Psoas muscle (tissue), 8 donors: ENCODE data around the gene SPDYC. TPM values are rescaled to one million over a fixed set of nuclear protein-coding genes. Genes with fewer than 3 reads are reported as not detected.

Source experiments
- ATAC-seq, 4 donors: fragments of 200-7000 bp; cut with Tn5 transposase; one replicate each; pipeline ENCODE4 v1.9.1; 2020; ENCODE audit warnings: moderate library complexity in 3 of 4, mild to moderate bottlenecking in 2 of 4
- DNase-seq, 2 donors: peaks; one replicate each; pipeline ENCODE4 v3.0.0-alpha.2; 2020
- H3K27ac ChIP-seq: fragments of 200-600 bp; one replicate; pipeline ENCODE4 v1.8.0; 2022
- H3K27me3 ChIP-seq, 3 donors: fragments of 200-600 bp in 1 of 3; one replicate each; pipeline versions ENCODE4 v1.6.1 to v1.8.0; 2013 to 2022; ENCODE audit warnings: low read length in 2 of 3, mild to moderate bottlenecking in 2 of 3, moderate library complexity in 1 of 3; ENCODE audit not compliant: insufficient read depth in 3 of 3
- H3K36me3 ChIP-seq, 2 donors: fragments of 200-600 bp in 1 of 2; one replicate each; pipeline versions ENCODE4 v1.6.1 to v1.8.0; 2013 to 2022; ENCODE audit warnings: low read depth in 1 of 2, mild to moderate bottlenecking in 1 of 2, moderate library complexity in 1 of 2; ENCODE audit not compliant: insufficient read depth in 1 of 2
- H3K4me1 ChIP-seq: fragments of 200-600 bp; one replicate; pipeline ENCODE4 v1.8.0; 2022
- H3K4me3 ChIP-seq: fragments of 200-600 bp; one replicate; pipeline ENCODE4 v1.8.0; 2022; ENCODE audit warnings: mild to moderate bottlenecking
- H3K9me3 ChIP-seq: fragments of 200-600 bp; one replicate; pipeline ENCODE4 v1.8.0; 2022
- CTCF ChIP-seq: fragments of 200-600 bp; IDR thresholded peaks from one replicate; pipeline ENCODE4 v1.8.0; 2022; ENCODE audit warnings: antibody characterized with exemption
- WGBS, 3 donors: extraction: QIAGEN DNeasy Blood & Tissue Kit; methylation state at CpG; one replicate each; pipeline versions ENCODE4 v1.1.6 to v1.1.7; 2013; 5-methylcytosine and 5-hydroxymethylcytosine counted together
- intact Hi-C, 2 donors: fragments of 100-400 bp; cut with DNase I; formaldehyde crosslinking; loops; one replicate each; pipeline versions ENCODE4 v1.11.0 to v1.14.2; 2022
- polyA plus RNA-seq, 3 donors: library from polyadenylated mRNA; stranded (reverse); fragments of 200-250 nt; gene quantifications; one replicate each; pipeline ENCODE4 v1.2.3, GENCODE V29; 2013
- total RNA-seq, 4 donors: library from RNA; stranded (reverse); fragmentation: NEBNext Ultra II Directional in 2 of 4; extraction: Animal tissue kit (Norgen Biotek cat#: 25700) in 2 of 4; gene quantifications; one replicate each; pipeline versions ENCODE4 v1.2.1 to v1.2.4, GENCODE V29; 2021 to 2023
- donor health status: healthy with polysubstance abuse.
- donor health status: DM: no; HTN: no; CAD: no; lungs with moderate emphysema.
- donor health status: Bipolar disorder and iron deficiency.
- donor health status: healthy.
- donor health status: DM: yes; HTN: yes; CAD: no.
- donor health status: DM: no; HTN: no; CAD: no.
- donor health status: DM: no; HTN: no; CAD: no.
- donor health status: DM: yes; HTN: yes; CAD: no.

Gene SPDYC
- total and polyA plus RNA-seq, 7 donors = not detected

- H3K4me1 ChIP-seq = no peaks in the 10 kb centered on the region
- H3K27me3 ChIP-seq = no peaks in the 10 kb centered on the region
- no peaks in the 10 kb centered on the region for H3K9me3 ChIP-seq
- no peak for ATAC-seq
- 77 to 80% (median 79%) methylated on average over 9 of the region's 9 CpGs for WGBS, 3 donors
- H3K27ac ChIP-seq = no peak overlapping the region
- no peak for TF ChIP-seq CTCF
- no peaks in the 10 kb centered on the region for H3K36me3 ChIP-seq
- no peak overlapping the region for H3K4me3 ChIP-seq
- intact Hi-C loops = no loop called here
- no peak for DNase-seq
These were observed 48.4 kb downstream of the SPDYC start for GRCh38 chr11:65218446-65218845.

GRCh38 chr11:65219930-65220213, 49.8 kb downstream of the SPDYC start:
- intact Hi-C loops = no loop called here
- Histone ChIP-seq H3K36me3 (no peaks in the 10 kb centered on the region), H3K4me1 (no peaks in the 10 kb centered on the region), H3K27ac (no peak overlapping the region), H3K4me3 (no peak overlapping the region), H3K27me3 (no peaks in the 10 kb centered on the region), H3K9me3 (no peaks in the 10 kb centered on the region)
- ATAC-seq (peak in 1 of 4 donors; percentile 32), DNase-seq (no peak)
- 57 to 70% (median 59%) methylated on average over 3 of the region's 3 CpGs for WGBS, 3 donors
- no peak for TF ChIP-seq CTCF

GRCh38 chr11:65221026-65221425, 51.0 kb downstream of the SPDYC start:
- DNase-seq (no peak), ATAC-seq (no peak)
- no peak overlapping the region for H3K27ac ChIP-seq
- peaks cover 3% of the 10 kb centered on the region for H3K4me1 ChIP-seq
- TF ChIP-seq CTCF = no peak
- intact Hi-C loops = no loop called here
- no peaks in the 10 kb centered on the region for H3K36me3 ChIP-seq
- no peaks in the 10 kb centered on the region for H3K27me3 ChIP-seq
- no peak overlapping the region for H3K4me3 ChIP-seq
- no peaks in the 10 kb centered on the region for H3K9me3 ChIP-seq
- WGBS, 3 donors = 95% methylated on average over 10 of the region's 10 CpGs

Other genes with a start within 250 kb of the SPDYC start
- gene PPP2R5B, start 245.5 kb upstream of the SPDYC start, total RNA-seq = 10 to 100 TPM; 13.2 to 21.9 (median 18.1) TPM
- gene PPP2R5B, start 245.5 kb upstream of the SPDYC start, polyA plus RNA-seq = 10 to 100 TPM; 14.9 to 36.1 (median 16.8) TPM
- not detected for gene GPHA2, start 234.3 kb upstream of the SPDYC start, total RNA-seq
- gene GPHA2, start 234.3 kb upstream of the SPDYC start, polyA plus RNA-seq = not detected
- not detected for gene MAJIN, start 198.1 kb upstream of the SPDYC start, total RNA-seq
- gene MAJIN, start 198.1 kb upstream of the SPDYC start, polyA plus RNA-seq = not detected
- gene BATF2, start 173.3 kb upstream of the SPDYC start, total RNA-seq = 1 to 10 TPM; 1.7 to 2.5 (median 2.4) TPM
- 1 to 10 TPM; 2.3 to 8.4 (median 3.4) TPM for gene BATF2, start 173.3 kb upstream of the SPDYC start, polyA plus RNA-seq
- gene ARL2, start 156.1 kb upstream of the SPDYC start, total RNA-seq = 100 to 1,000 TPM; 109 to 171 (median 145) TPM
- 100 to 1,000 TPM; 119 to 168 (median 154) TPM for gene ARL2, start 156.1 kb upstream of the SPDYC start, polyA plus RNA-seq
- gene SNX15, start 142.8 kb upstream of the SPDYC start, total RNA-seq = 10 to 100 TPM; 15.6 to 21.7 (median 18.7) TPM
- gene SNX15, start 142.8 kb upstream of the SPDYC start, polyA plus RNA-seq = 10 to 100 TPM; 26.7 to 66.5 (median 30.3) TPM
- 10 to 100 TPM in 1 of 4 donors, 1 to 10 TPM in 3; 8.4 to 12.3 (median 9.1) TPM for gene SAC3D1, start 129.0 kb upstream of the SPDYC start, total RNA-seq
- gene SAC3D1, start 129.0 kb upstream of the SPDYC start, polyA plus RNA-seq = 10 to 100 TPM; 10.8 to 19.2 (median 12.9) TPM
- 1 to 10 TPM in 2 of 4 donors, under 1 TPM in 2; 0.98 to 4.8 (median 1.9) TPM for gene NAALADL1, start 111.7 kb upstream of the SPDYC start, total RNA-seq
- 1 to 10 TPM; 1.3 to 3.7 (median 1.6) TPM for gene NAALADL1, start 111.7 kb upstream of the SPDYC start, polyA plus RNA-seq
- 1 to 10 TPM in 1 of 4 donors, under 1 TPM in 3; 0.50 to 1.1 (median 0.87) TPM for gene CDCA5, start 86.2 kb upstream of the SPDYC start, total RNA-seq
- 1 to 10 TPM in 2 of 3 donors, under 1 TPM in 1; 0.28 to 1.6 (median 1.3) TPM for gene CDCA5, start 86.2 kb upstream of the SPDYC start, polyA plus RNA-seq
- 10 to 100 TPM; 22.1 to 29.3 (median 26.2) TPM for gene ZFPL1, start 86.0 kb upstream of the SPDYC start, total RNA-seq
- gene ZFPL1, start 86.0 kb upstream of the SPDYC start, polyA plus RNA-seq = 10 to 100 TPM; 43.0 to 55.9 (median 46.8) TPM
- gene VPS51, start 74.0 kb upstream of the SPDYC start, total RNA-seq = 100 to 1,000 TPM in 1 of 4 donors, 10 to 100 TPM in 3; 82.2 to 105 (median 91.3) TPM
- gene VPS51, start 74.0 kb upstream of the SPDYC start, polyA plus RNA-seq = 100 to 1,000 TPM in 1 of 3 donors, 10 to 100 TPM in 2; 60.3 to 110 (median 85.8) TPM
- 10 to 100 TPM in 2 of 4 donors, 1 to 10 TPM in 2; 5.1 to 13.5 (median 9.5) TPM for gene TM7SF2, start 58.4 kb upstream of the SPDYC start, total RNA-seq
- 1 to 10 TPM; 3.2 to 7.8 (median 5.3) TPM for gene TM7SF2, start 58.4 kb upstream of the SPDYC start, polyA plus RNA-seq
- gene ZNHIT2, start 52.5 kb upstream of the SPDYC start, total RNA-seq = 10 to 100 TPM in 2 of 4 donors, 1 to 10 TPM in 2; 8.6 to 16.1 (median 10.2) TPM
- 10 to 100 TPM; 21.7 to 25.7 (median 24.9) TPM for gene ZNHIT2, start 52.5 kb upstream of the SPDYC start, polyA plus RNA-seq
- gene FAU, start 48.1 kb upstream of the SPDYC start, total RNA-seq = 100 to 1,000 TPM; 465 to 641 (median 573) TPM
- 100 to 1,000 TPM; 639 to 798 (median 733) TPM for gene FAU, start 48.1 kb upstream of the SPDYC start, polyA plus RNA-seq
- 10 to 100 TPM; 31.4 to 36.7 (median 32.4) TPM for gene MRPL49, start 47.9 kb upstream of the SPDYC start, total RNA-seq
- 10 to 100 TPM; 29.0 to 54.1 (median 45.8) TPM for gene MRPL49, start 47.9 kb upstream of the SPDYC start, polyA plus RNA-seq
- 10 to 100 TPM; 26.5 to 56.1 (median 31.7) TPM for gene SYVN1, start 35.7 kb upstream of the SPDYC start, total RNA-seq
- 10 to 100 TPM; 20.2 to 33.5 (median 20.5) TPM for gene SYVN1, start 35.7 kb upstream of the SPDYC start, polyA plus RNA-seq
- 100 to 1,000 TPM in 1 of 4 donors, 10 to 100 TPM in 3; 72.4 to 105 (median 81.5) TPM for gene CAPN1, start 11.7 kb downstream of the SPDYC start, total RNA-seq
- 10 to 100 TPM; 65.7 to 97.4 (median 86.5) TPM for gene CAPN1, start 11.7 kb downstream of the SPDYC start, polyA plus RNA-seq
- 1 to 10 TPM; 1.7 to 3.4 (median 3.0) TPM for gene POLA2, start 91.7 kb downstream of the SPDYC start, total RNA-seq
- 1 to 10 TPM; 2.1 to 5.8 (median 4.3) TPM for gene POLA2, start 91.7 kb downstream of the SPDYC start, polyA plus RNA-seq
- gene CDC42EP2, start 144.6 kb downstream of the SPDYC start, total RNA-seq = 1 to 10 TPM; 4.9 to 7.3 (median 6.8) TPM
- 1 to 10 TPM; 2.7 to 5.9 (median 3.3) TPM for gene CDC42EP2, start 144.6 kb downstream of the SPDYC start, polyA plus RNA-seq
- gene DPF2, start 163.6 kb downstream of the SPDYC start, total RNA-seq = 10 to 100 TPM; 26.5 to 43.8 (median 40.6) TPM
- 10 to 100 TPM; 24.8 to 39.2 (median 29.7) TPM for gene DPF2, start 163.6 kb downstream of the SPDYC start, polyA plus RNA-seq
- gene TIGD3, start 184.5 kb downstream of the SPDYC start, total RNA-seq = under 1 TPM in 1 of 4 donors, not detected in 3; 0.25 TPM
- under 1 TPM; 0.05 to 0.09 (median 0.08) TPM for gene TIGD3, start 184.5 kb downstream of the SPDYC start, polyA plus RNA-seq
- 1 to 10 TPM; 5.7 to 8.8 (median 7.2) TPM for gene SLC25A45, start 212.4 kb downstream of the SPDYC start, total RNA-seq
- 10 to 100 TPM in 1 of 3 donors, 1 to 10 TPM in 2; 3.7 to 18.5 (median 6.1) TPM for gene SLC25A45, start 212.4 kb downstream of the SPDYC start, polyA plus RNA-seq
- gene FRMD8, start 216.4 kb downstream of the SPDYC start, total RNA-seq = 10 to 100 TPM in 3 of 4 donors, 1 to 10 TPM in 1; 7.4 to 27.7 (median 13.9) TPM
- 10 to 100 TPM; 10.6 to 20.8 (median 12.9) TPM for gene FRMD8, start 216.4 kb downstream of the SPDYC start, polyA plus RNA-seq